Islet precursor cell (in vitro differentiated cells): ENCODE measurements around the gene FHIT.

ENCODE experiments used
- DNase-seq: peaks from one replicate; pipeline ENCODE4 v3.0.0-alpha.2; 2018

FHIT gene

GRCh38 chr3:60986552-60986951 lies 264.7 kb downstream of the FHIT start:
- no peak for DNase-seq

DNA sequence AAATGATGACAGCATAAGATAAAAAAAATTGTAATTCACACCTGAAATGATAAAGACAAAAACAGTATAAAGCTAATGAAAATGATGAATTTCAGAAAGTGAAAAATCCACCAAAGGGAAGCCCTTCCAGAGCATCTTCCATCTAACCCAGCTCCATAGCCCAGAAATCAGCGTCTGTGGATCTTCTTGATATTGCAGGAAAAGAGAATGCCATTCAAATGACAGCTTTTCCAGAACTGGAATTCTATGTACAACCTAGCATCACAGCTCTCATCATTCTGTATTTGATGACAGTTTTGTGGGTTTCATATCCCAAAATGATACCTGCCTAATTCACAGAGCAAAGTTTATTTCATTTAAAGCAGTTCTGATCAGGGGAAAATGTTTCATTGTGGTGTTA lies 267.3 kb downstream of the FHIT start:
- DNase-seq, result no peak

GRCh38 chr3:60980342-60980692 lies 270.9 kb downstream of the FHIT start:
- DNase-seq, result no peak

DNA sequence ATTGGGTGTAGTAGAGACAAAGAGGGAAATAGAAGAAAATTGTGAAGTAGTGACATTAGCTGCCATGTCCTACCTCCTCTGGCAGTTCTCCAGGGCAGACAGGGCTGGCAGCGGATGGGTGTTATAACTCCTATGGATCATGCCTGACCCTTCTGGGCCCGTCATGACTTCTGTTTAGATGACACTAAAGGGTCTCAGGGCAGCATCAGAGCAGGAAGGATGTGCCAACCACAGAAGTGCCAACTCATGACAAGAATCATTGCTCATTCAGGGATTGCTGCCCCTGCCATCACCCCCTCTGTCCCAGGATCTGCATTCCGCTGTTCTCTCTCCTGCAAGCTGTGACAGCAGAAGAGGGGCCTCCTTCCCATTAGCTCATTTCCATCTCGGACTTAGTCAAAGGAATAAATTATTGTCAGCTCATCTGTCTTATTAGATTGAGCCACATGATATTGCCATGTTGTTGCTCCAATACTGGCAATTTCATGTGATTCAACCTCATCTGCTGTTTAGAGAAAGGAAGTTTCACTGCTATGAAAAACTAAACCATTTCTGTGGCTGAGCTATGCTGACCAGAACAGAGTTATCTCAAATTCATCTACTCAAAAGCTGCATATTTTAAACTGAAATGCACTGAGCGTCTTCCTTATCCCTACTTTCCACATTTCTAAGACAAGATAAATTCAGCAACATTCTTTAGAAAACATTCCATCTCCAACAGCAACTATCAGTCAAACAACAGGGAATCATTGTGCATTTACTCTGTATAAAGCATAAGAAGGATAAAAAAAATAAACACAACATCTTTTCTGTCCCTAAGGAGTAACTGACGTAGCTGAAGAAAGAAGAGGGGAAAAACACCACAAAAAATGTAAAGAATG lies 271.6 kb downstream of the FHIT start:
- DNase-seq, result no peak

DNA sequence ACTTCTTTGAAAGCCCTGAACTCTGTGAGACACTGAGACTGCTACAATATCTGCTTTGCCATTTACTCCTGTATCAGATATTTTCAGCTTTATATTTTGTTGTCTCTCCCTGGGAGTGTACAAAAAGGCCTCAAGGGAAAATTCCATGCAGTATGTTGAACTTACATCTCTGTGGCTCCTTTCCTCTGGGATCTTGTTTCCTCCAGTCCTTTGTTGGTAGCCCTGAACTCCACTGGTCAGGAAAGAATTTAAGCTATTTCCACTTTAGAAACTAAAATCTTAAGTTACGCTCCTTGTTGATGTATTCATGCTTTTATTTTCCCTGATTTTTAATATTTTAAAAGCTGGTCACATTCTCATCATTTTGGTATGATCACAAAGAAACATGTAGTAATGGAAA lies 277.9 kb downstream of the FHIT start:
- DNase-seq, result no peak

- no peak for DNase-seq
Measured at GRCh38 chr3:60972599-60972998, 278.7 kb downstream of the FHIT start.

DNA sequence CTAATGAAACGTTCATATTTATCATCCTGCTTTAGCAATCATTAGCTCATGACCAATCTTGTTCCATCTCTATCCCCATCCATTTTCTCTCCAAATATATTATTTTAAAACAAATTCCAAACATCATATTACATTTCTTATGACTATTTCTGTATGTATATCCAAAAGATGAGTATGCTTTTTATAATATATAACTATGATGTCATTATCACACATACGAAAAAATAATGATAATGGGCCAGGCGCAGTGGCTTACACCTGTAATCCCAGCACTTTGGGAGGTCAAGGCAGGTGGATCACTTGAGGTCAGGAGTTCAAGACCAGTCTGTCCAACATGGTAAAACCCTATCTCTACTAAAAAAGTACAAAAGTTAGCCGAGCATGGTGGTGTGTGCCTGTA lies 280.4 kb downstream of the FHIT start:
- no peak for DNase-seq

DNA sequence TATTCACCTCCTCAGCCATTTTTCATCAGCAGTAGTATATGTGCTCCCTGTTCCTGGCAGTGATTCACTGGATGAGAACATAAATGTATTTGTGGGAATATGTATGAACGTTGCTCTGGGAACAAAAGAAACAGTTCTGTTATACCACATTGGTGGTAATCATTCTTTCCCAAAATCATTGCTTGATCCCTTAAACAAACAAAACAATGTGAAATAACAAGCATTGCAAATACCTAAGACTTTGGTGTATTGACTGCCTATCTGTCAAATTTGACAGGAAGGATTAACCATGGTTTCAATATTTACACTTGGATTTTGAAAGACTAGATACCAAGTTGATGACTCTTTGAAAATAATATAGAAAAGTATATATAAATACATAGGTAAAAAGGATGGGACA lies 284.1 kb downstream of the FHIT start:
- no peak for DNase-seq

DNA sequence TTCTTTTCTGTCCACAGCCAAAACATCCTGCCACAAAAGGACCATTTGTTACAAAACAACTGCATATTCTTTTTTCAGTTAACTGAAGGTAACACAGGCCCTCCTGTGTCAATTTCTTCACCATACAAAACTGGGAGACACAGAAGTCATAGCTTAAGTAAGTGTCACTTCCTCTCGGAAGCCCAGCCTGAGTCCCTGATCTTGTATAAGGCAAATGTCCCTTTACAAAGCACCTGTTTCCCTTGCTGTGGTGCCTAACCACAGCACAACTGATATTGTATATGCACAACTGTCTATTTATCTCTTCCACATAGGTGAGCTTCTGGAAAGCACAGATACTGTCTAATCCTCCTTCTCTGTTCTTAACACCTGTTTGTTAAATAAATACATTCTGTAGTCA lies 293.7 kb downstream of the FHIT start:
- DNase-seq, result no peak

DNA sequence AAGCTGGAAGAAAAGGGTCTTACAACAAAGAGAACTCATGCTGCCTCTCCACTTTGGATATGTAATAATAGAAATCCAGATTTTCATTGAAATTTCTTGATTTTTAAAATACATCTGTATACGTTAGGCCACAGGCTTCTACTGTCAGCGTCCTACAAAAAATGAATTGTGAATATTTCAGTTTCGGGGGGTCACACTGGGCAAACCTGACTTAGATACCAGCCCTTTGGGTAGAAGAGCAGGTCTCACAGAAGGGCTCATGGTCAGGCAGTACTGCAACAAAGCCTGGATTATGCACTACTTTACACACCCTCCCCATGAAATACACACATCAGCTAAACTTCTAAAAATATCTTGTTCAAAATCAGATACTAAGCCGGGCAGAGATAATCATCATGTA lies 294.5 kb downstream of the FHIT start:
- no peak for DNase-seq

DNA sequence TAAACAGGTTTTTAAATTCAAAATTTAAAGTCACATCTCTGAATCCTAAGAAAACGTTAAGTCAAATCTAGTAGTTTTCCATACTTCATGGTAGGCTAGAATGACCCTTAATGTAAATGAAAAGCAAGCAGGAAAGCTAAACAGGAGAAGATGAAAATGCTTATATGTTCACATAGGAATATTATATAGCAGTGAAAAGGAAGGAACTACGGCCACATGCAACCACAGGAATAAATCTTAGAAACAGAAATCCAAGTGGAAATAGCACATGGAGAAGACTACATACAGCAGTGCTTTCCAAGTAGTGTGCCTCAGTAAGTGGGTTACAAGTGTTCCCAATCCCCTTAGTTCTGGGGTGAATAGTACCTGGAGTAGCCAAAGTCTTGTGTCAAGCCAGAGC lies 296.2 kb downstream of the FHIT start:
- DNase-seq, result no peak

DNA sequence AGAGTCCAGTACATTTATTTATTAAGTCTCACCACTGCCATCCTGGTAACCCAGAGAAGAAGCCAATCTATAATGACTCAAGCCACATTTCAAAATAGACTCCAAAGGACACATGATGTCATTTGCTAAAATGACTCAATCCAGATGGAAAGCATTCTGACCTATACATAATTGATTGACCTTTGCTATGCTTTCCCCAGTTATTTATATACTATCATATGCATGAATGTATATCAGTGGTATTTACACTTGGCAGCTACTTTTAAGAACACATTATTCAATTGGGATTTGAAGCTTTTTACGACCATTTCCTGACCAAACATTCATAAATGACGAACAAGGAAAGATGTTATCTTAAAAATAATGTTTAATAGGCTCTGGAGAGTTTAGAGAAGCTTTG lies 297.2 kb downstream of the FHIT start:
- DNase-seq, result no peak

- DNase-seq, result no peak
Measured at GRCh38 chr3:60953351-60953750, 297.9 kb downstream of the FHIT start.

- no peak for DNase-seq
Measured at GRCh38 chr3:60952055-60952454, 299.2 kb downstream of the FHIT start.

GRCh38 chr3:60949146-60949545 lies 302.1 kb downstream of the FHIT start:
- no peak for DNase-seq

- DNase-seq, result no peak
Measured at GRCh38 chr3:60948488-60948887, 302.8 kb downstream of the FHIT start.

DNA sequence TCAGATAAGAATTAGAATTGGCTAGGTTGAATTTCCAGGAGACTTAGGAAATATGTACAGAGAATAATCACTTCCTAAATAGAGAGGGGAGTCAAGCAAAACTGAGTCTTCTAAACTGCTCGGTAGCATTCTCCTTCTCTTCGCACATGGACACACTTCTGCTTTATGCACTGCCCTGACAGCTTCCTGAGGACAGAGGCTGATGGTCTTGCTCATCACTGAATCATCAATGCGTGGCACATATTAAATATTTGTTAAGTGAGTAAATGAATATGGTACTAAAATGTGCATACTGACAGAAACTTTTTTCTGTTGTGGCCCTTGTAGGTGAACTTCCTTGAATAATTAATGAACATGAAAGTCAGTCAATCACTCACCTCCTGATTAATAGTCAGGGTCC lies 315.5 kb downstream of the FHIT start:
- no peak for DNase-seq

GRCh38 chr3:60933824-60934223 lies 317.4 kb downstream of the FHIT start:
- no peak for DNase-seq

DNA sequence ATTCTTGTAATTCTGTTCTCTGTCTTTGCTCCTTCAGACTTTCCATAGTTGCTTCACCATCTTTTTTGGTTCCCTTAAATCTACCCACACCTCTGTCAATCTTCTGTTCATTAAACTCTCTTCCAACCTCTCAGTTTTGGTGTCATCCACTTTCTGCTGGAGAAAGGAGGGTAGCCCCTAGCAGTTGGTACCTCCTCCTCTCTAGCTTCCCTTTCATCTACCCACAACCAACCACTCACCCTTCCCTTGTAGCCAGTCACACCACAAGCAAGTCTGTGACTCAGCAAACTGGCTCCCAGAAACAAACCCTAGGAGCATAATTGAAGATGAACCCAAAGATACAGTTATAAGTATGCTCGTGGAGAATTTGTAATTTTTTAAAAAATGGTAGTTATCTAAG lies 318.6 kb downstream of the FHIT start:
- no peak for DNase-seq

DNA sequence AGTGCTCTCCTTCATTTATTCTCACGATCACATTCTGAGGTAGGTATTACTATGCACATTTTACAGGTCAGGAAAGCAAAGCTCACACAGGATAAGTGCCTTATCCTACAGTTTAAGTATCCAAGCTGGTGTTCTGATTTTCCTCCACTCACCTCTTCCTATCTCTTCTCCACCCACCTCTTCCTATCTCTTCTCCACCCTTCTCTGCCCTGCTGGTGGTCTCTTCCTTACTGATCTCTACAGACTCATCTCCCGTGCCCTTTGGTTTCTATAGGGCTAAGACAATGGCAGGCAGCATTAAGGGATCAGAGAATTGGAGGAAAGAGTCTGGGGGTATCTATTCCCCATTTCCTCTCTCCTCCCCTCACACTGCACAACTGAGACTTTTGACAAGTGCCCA lies 319.1 kb downstream of the FHIT start:
- no peak for DNase-seq

GRCh38 chr3:60931452-60931851 lies 319.8 kb downstream of the FHIT start:
- no peak for DNase-seq

GRCh38 chr3:60920519-60920918 lies 330.7 kb downstream of the FHIT start:
- no peak for DNase-seq

DNA sequence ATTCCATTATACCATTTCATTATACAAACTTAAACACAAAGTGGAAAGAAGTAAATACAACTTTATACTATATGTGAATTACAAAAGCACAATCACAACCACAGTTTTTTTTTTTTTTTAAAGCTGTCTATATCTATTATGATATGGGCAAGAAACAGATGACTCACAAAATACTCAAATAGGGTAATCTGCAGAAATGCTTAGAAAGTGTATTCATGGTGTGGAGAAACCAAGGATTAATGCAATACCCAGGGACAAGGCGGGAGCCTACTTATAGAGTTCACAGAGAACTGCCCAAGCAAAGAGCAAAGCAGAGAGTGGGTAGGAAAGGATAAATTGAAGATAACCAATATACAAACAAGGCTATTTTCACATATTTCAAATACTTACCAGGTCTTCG lies 332.0 kb downstream of the FHIT start:
- no peak for DNase-seq

DNA sequence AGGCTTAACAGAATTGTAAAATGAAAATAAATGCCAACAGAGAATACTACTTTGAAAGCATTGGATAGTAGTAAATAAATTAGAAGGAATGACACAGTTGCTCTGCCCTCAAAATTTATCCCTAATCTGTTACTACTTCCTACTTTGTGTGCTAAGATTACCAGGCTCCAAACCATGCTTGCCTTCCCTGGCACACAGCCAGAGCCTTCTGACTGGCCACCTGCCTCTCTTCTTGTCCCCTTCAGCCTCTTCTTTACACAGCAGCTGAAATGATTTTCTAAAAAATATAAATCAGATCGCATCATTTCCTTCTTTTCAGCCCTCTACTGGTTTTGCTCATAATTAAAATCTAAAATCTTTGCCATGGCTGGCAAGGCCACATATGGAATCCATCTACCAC lies 334.1 kb downstream of the FHIT start:
- no peak for DNase-seq

DNA sequence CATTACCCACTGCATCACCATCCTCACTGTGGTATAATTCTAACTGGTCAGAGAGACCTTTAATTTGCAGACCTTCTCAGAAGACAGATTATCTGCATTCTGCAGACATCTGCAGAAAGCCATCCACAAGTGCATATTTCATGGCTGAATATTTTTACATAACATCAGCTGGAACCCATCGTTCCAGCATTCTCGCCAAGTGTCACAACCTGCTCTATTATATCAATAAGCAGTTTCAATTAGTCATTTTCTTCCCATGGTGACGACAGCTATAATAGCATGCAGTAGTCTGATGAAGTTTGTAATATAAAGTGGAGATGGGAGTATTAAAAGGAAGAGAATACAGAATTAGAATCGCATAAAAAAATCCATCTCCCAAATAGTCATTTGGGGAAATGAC lies 334.7 kb downstream of the FHIT start:
- DNase-seq, result no peak
